HEK293 (cell line): Measurements from ENCODE around the gene KLHDC8B.

ENCODE experiments used
- CTCF ChIA-PET: fragments of 350-600 bp; formaldehyde crosslinking; extraction: SDS; loops from one replicate; lab custom pipeline; 2021; ENCODE audit warnings: antibody characterized with exemption; lab: Yijun Ruan, JAX
- POLR2A ChIA-PET: fragments of 300-600 bp; formaldehyde crosslinking; extraction: SDS; loops from one replicate; lab custom pipeline; 2020; ENCODE audit warnings: antibody characterized with exemption, inconsistent platforms; lab: Yijun Ruan, JAX
- H3K27ac ChIP-seq: fragments of 200-500 bp; sonication (Bioruptor generic); 2 replicates; pipeline ENCODE4 v1.5.1; 2014; ENCODE audit warnings: low read depth, low read length, control low read depth, inconsistent platforms; ENCODE audit errors: extremely low read depth
- H3K36me3 ChIP-seq, 2 experiments: fragments of 200-500 bp in 1 of 2; sonication (Bioruptor generic) in 1 of 2; 1 replicate in 1 of 2; 2 replicates in 1 of 2; pipeline ENCODE4 v1.5.1; 2014 to 2017; ENCODE audit warnings: inconsistent platforms in 2 of 2, low read length in 2 of 2; ENCODE audit not compliant: control insufficient read depth in 2 of 2, insufficient read depth in 1 of 2
- H3K4me1 ChIP-seq: fragments of 200-500 bp; sonication (Bioruptor generic); 2 replicates; pipeline ENCODE4 v1.5.1; 2014; ENCODE audit warnings: mild to moderate bottlenecking, low read length, inconsistent platforms; ENCODE audit not compliant: control insufficient read depth, insufficient read depth
- H3K4me3 ChIP-seq: 2 replicates; pipeline ENCODE4 v1.5.1; 2011; ENCODE audit warnings: low read depth, mild to moderate bottlenecking, control low read depth, low read length, moderate library complexity
- H3K9me3 ChIP-seq: fragments of 200-500 bp; sonication (Bioruptor generic); 2 replicates; pipeline ENCODE4 v1.5.1; 2014; ENCODE audit warnings: low read depth, low read length, inconsistent platforms; ENCODE audit not compliant: control insufficient read depth, insufficient read depth
- KLF1 ChIP-seq: fragments of 450-650 bp; formaldehyde crosslinking; IDR thresholded peaks from 2 replicates; pipeline ENCODE4 v1.5.1; 2016; ENCODE audit warnings: missing biosample characterization, missing genetic modification characterization
- KLF10 ChIP-seq: fragments of 450-650 bp; IDR thresholded peaks from 2 replicates; pipeline ENCODE4 v1.5.1; 2018; ENCODE audit warnings: missing biosample characterization, mild to moderate bottlenecking, missing genetic modification characterization
- KLF8 ChIP-seq: fragments of 450-650 bp; formaldehyde crosslinking; IDR thresholded peaks from 2 replicates; pipeline ENCODE4 v1.5.1; 2016; ENCODE audit warnings: missing biosample characterization, missing genetic modification characterization
- MYNN ChIP-seq: fragments of 450-650 bp; formaldehyde crosslinking; IDR thresholded peaks from 2 replicates; pipeline ENCODE4 v1.5.1; 2016; ENCODE audit warnings: missing biosample characterization, missing genetic modification characterization, borderline replicate concordance
- TRIM28 ChIP-seq: IDR thresholded peaks from 2 replicates; pipeline ENCODE4 v1.6.1; 2011; ENCODE audit warnings: low read length, control low read depth, borderline replicate concordance
- ZFP41 ChIP-seq: fragments of 450-650 bp; formaldehyde crosslinking; IDR thresholded peaks from 2 replicates; pipeline ENCODE4 v1.5.1; 2016; ENCODE audit warnings: missing biosample characterization, missing genetic modification characterization, borderline replicate concordance
- ZIC2 ChIP-seq: fragments of 450-650 bp; formaldehyde crosslinking; IDR thresholded peaks from 2 replicates; pipeline ENCODE4 v1.5.1; 2016; ENCODE audit warnings: missing biosample characterization, missing genetic modification characterization
- ZNF10 ChIP-seq: fragments of 450-650 bp; formaldehyde crosslinking; IDR thresholded peaks from 2 replicates; pipeline ENCODE4 v1.5.1; 2017; ENCODE audit warnings: missing biosample characterization, missing genetic modification characterization
- ZNF114 ChIP-seq: fragments of 450-650 bp; formaldehyde crosslinking; IDR thresholded peaks from 2 replicates; pipeline ENCODE4 v1.5.0; 2017; ENCODE audit warnings: missing biosample characterization, missing genetic modification characterization
- ZNF175 ChIP-seq: fragments of 450-650 bp; formaldehyde crosslinking; IDR thresholded peaks from 2 replicates; pipeline ENCODE4 v1.5.1; 2016; ENCODE audit warnings: missing biosample characterization, missing genetic modification characterization
- ZNF248 ChIP-seq: fragments of 450-650 bp; formaldehyde crosslinking; IDR thresholded peaks from 2 replicates; pipeline ENCODE4 v1.5.1; 2017; ENCODE audit warnings: missing biosample characterization, missing genetic modification characterization
- ZNF449 ChIP-seq: fragments of 450-650 bp; formaldehyde crosslinking; IDR thresholded peaks from 2 replicates; pipeline ENCODE4 v1.5.1; 2017; ENCODE audit warnings: missing biosample characterization, mild to moderate bottlenecking, missing genetic modification characterization, moderate library complexity
- ZNF501 ChIP-seq: fragments of 450-650 bp; formaldehyde crosslinking; IDR thresholded peaks from 2 replicates; pipeline ENCODE4 v1.5.1; 2016; ENCODE audit warnings: missing biosample characterization, missing genetic modification characterization
- ZNF571 ChIP-seq: fragments of 450-650 bp; formaldehyde crosslinking; IDR thresholded peaks from 2 replicates; pipeline ENCODE4 v1.5.0; 2017; ENCODE audit warnings: missing biosample characterization, missing genetic modification characterization
- ZNF621 ChIP-seq: fragments of 450-650 bp; formaldehyde crosslinking; IDR thresholded peaks from 2 replicates; pipeline ENCODE4 v1.5.1; 2017; ENCODE audit warnings: missing biosample characterization, missing genetic modification characterization
- ZNF626 ChIP-seq: fragments of 450-650 bp; sonication (Bioruptor Pico); formaldehyde crosslinking; IDR thresholded peaks from 2 replicates; pipeline ENCODE4 v1.5.1; 2018; ENCODE audit warnings: missing biosample characterization, missing genetic modification characterization, inconsistent platforms
- ZNF664 ChIP-seq: fragments of 450-650 bp; formaldehyde crosslinking; IDR thresholded peaks from 2 replicates; pipeline ENCODE4 v1.5.1; 2016; ENCODE audit warnings: missing biosample characterization, missing genetic modification characterization
- ZNF791 ChIP-seq: fragments of 450-650 bp; formaldehyde crosslinking; IDR thresholded peaks from 2 replicates; pipeline ENCODE4 v1.5.1; 2016; ENCODE audit warnings: missing biosample characterization, missing genetic modification characterization
- TF ChIP-seq, protein P1 (sequence below): fragments of 450-650 bp; formaldehyde crosslinking; IDR thresholded peaks from 2 replicates; pipeline ENCODE4 v1.5.1; 2016; ENCODE audit warnings: missing biosample characterization, missing genetic modification characterization, borderline replicate concordance
- TF ChIP-seq, protein P2 (sequence below): fragments of 450-650 bp; formaldehyde crosslinking; IDR thresholded peaks from 2 replicates; pipeline ENCODE4 v1.5.1; 2016; ENCODE audit warnings: missing biosample characterization, missing genetic modification characterization

The KLHDC8B gene

DNA sequence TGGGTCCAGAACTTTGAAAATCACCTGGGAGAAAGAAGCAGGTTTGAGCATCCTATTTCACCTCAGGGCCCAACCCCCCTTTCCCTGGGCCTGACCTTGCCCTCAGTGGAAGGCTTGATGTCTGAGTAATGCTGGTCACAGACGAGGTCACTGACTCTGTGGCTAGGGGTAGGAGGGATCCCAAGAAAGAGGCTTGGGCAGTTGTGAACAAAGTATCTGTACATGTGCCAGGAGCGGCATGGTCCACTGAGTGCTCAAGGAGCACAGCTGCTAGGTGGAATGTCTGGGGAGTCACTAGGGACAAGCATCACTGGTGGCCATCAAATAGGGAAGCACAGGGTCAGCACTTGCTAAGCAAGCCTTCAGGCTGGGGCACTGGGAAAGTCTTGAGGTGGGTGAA, 12.6 kb upstream of the KLHDC8B start (continued):
- TF ChIP-seq ZNF449 (tag by site-specific recombination) (no peak), ZFP41 (tag by site-specific recombination) (no peak), ZNF10 (tag by site-specific recombination) (no peak), ZNF664 (tag by site-specific recombination) (no peak), KLF1 (tag by site-specific recombination) (no peak), ZNF175 (tag by site-specific recombination) (no peak), ZIC2 (tag by site-specific recombination) (no peak)
- TF ChIP-seq, protein P1, sequence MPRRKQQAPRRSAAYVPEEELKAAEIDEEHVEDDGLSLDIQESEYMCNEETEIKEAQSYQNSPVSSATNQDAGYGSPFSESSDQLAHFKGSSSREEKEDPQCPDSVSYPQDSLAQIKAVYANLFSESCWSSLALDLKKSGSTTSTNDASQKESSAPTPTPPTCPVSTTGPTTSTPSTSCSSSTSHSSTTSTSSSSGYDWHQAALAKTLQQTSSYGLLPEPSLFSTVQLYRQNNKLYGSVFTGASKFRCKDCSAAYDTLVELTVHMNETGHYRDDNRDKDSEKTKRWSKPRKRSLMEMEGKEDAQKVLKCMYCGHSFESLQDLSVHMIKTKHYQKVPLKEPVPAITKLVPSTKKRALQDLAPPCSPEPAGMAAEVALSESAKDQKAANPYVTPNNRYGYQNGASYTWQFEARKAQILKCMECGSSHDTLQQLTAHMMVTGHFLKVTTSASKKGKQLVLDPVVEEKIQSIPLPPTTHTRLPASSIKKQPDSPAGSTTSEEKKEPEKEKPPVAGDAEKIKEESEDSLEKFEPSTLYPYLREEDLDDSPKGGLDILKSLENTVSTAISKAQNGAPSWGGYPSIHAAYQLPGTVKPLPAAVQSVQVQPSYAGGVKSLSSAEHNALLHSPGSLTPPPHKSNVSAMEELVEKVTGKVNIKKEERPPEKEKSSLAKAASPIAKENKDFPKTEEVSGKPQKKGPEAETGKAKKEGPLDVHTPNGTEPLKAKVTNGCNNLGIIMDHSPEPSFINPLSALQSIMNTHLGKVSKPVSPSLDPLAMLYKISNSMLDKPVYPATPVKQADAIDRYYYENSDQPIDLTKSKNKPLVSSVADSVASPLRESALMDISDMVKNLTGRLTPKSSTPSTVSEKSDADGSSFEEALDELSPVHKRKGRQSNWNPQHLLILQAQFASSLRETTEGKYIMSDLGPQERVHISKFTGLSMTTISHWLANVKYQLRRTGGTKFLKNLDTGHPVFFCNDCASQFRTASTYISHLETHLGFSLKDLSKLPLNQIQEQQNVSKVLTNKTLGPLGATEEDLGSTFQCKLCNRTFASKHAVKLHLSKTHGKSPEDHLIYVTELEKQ = no peak

GRCh38 chr3:49161197-49161596, 10.2 kb upstream of the KLHDC8B start:
- Histone ChIP-seq H3K9me3 (no peaks in the 10 kb centered on the region), H3K27ac (no peak overlapping the region), H3K4me3 (no peak overlapping the region), H3K36me3 (peaks cover 0 to 41% of the 10 kb centered on the region in 2 experiments; a peak in 2 of 3 replicates), H3K4me1 (no peaks in the 10 kb centered on the region)
- CTCF ChIA-PET = interaction anchor here (0.6 to 2.0 kb wide), 2 partner anchors 10 to 165 kb away, joined by 4 to 5 read pairs; partner anchors contain the start of gene KLHDC8B
- no peak for TF ChIP-seq KLF8 (tag by site-specific recombination)
- no peak for TF ChIP-seq ZNF621
- TF ChIP-seq ZNF791 (tag by site-specific recombination) = no peak
- no peak for TF ChIP-seq KLF10 (tag by site-specific recombination)
- TF ChIP-seq TRIM28 = no peak
- TF ChIP-seq MYNN = no peak
- TF ChIP-seq ZNF114 (tag by site-specific recombination) = no peak
- no peak for TF ChIP-seq ZNF248 (tag by site-specific recombination)
- TF ChIP-seq ZNF626 = no peak
- TF ChIP-seq ZNF571 (tag by site-specific recombination) = no peak
- TF ChIP-seq, protein P2, sequence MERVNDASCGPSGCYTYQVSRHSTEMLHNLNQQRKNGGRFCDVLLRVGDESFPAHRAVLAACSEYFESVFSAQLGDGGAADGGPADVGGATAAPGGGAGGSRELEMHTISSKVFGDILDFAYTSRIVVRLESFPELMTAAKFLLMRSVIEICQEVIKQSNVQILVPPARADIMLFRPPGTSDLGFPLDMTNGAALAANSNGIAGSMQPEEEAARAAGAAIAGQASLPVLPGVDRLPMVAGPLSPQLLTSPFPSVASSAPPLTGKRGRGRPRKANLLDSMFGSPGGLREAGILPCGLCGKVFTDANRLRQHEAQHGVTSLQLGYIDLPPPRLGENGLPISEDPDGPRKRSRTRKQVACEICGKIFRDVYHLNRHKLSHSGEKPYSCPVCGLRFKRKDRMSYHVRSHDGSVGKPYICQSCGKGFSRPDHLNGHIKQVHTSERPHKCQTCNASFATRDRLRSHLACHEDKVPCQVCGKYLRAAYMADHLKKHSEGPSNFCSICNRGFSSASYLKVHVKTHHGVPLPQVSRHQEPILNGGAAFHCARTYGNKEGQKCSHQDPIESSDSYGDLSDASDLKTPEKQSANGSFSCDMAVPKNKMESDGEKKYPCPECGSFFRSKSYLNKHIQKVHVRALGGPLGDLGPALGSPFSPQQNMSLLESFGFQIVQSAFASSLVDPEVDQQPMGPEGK (tag by site-specific recombination) = no peak
- no peak for TF ChIP-seq ZNF501 (tag by site-specific recombination)
- POLR2A ChIA-PET = interaction anchor here (1.4 kb wide), 1 partner anchor 10 kb away, joined by 5 read pairs; the partner anchor contains the start of gene KLHDC8B
